Progenitor cell of endocrine pancreas (in vitro differentiated cells): ENCODE data around the gene FAM163B. TPM values are rescaled to one million over a fixed set of nuclear protein-coding genes. Genes with fewer than 3 reads are reported as not detected.

Source experiments
- DNase-seq: peaks from one replicate; pipeline ENCODE4 v3.0.0; 2021; ENCODE audit warnings: low spot score; ENCODE audit not compliant: unreplicated experiment
- H3K27ac Mint-ChIP-seq: 2 replicates; pipeline ENCODE4 v1.8.0; 2021; ENCODE audit warnings: mild to moderate bottlenecking, moderate library complexity, mixed read lengths
- H3K27me3 Mint-ChIP-seq: 2 replicates; pipeline ENCODE4 v1.8.0; 2021; ENCODE audit warnings: mixed read lengths
- H3K36me3 Mint-ChIP-seq: 2 replicates; pipeline ENCODE4 v1.8.0; 2022; ENCODE audit warnings: mixed read lengths; ENCODE audit not compliant: insufficient read depth
- H3K4me1 Mint-ChIP-seq: 2 replicates; pipeline ENCODE4 v1.8.0; 2021; ENCODE audit warnings: low read depth, mixed read lengths
- H3K4me3 Mint-ChIP-seq: 2 replicates; pipeline ENCODE4 v1.8.0; 2021; ENCODE audit warnings: low read depth, mild to moderate bottlenecking, moderate library complexity, mixed read lengths
- H3K9me3 Mint-ChIP-seq: 2 replicates; pipeline ENCODE4 v1.8.0; 2021; ENCODE audit warnings: low read depth, mixed read lengths
- total RNA-seq: library from RNA; stranded (reverse); gene quantifications from 2 replicates; pipeline ENCODE4 v1.2.1, GENCODE V29; 2021
- TF ChIP-seq, protein P1 (sequence below): fragments of 200-600 bp; sonication (generic); IDR thresholded peaks from one replicate; pipeline ENCODE4 v1.5.0; 2021; ENCODE audit warnings: antibody characterized with exemption, mild to moderate bottlenecking; ENCODE audit not compliant: unreplicated experiment

FAM163B gene
- total RNA-seq, 1 donor from 2014 or later = not detected

DNA sequence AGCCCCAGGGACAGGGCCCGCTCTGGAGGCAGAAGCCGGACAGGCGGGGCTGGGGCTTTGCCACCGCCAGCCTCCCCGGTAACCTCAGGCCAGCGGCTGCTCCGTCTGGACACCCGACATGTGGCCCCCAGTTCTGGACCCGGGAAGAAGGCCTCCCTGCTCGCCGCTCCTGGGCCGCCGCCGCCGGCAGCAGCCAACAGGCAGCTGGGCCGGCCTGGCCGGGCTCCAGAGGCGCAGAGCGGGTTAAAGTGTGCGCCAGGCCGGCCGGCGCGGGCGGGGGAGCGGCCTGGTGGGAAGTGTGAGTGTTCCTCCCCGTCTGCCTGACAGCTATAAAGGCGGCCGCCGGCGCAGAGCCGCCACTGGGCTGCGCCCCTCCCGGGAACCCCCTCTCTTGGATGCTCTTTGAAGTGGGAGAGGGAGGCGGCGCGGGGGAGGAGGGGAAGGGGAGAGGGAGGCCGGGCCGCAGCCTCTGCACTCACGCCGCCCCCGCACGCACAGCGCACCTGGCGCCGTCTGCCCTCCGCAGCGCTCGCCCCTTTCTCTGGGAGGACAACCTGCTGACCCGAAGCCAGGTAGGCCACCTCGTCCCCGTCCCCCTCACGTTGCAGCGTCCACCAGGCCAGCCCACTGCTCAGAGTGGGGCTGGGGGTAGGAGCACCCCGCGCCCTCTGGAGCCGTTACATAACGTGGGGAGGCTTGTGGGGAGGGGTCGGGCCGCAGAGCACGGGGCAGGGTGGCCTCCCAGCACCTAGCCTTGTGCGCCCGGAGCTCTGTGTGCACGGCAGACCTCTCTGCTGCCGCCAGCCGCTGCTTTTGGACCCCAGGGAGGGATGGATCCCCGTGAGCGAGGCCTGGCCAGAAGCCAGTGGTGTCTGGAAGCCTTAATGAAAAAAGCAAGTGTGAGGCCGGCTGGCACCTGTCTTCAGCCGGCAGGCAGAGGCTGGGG, 74.6 kb downstream of the FAM163B start, which contains the start of gene ADAMTSL2:
TSS of gene ADAMTSL2 (plus strand) at position 359 of the 946 bp plus-strand sequence. CDS start 2,009 bp downstream, outside the sequence.
- H3K27me3 Mint-ChIP-seq = peaks cover 33% of the 10 kb centered on the region
- no peaks in the 10 kb centered on the region for H3K9me3 Mint-ChIP-seq
- TF ChIP-seq, protein P1, sequence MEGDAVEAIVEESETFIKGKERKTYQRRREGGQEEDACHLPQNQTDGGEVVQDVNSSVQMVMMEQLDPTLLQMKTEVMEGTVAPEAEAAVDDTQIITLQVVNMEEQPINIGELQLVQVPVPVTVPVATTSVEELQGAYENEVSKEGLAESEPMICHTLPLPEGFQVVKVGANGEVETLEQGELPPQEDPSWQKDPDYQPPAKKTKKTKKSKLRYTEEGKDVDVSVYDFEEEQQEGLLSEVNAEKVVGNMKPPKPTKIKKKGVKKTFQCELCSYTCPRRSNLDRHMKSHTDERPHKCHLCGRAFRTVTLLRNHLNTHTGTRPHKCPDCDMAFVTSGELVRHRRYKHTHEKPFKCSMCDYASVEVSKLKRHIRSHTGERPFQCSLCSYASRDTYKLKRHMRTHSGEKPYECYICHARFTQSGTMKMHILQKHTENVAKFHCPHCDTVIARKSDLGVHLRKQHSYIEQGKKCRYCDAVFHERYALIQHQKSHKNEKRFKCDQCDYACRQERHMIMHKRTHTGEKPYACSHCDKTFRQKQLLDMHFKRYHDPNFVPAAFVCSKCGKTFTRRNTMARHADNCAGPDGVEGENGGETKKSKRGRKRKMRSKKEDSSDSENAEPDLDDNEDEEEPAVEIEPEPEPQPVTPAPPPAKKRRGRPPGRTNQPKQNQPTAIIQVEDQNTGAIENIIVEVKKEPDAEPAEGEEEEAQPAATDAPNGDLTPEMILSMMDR = no peak
- H3K4me3 Mint-ChIP-seq = no peak within 1 kb of the TSS
- H3K4me1 Mint-ChIP-seq = no peaks in the 10 kb centered on the region
- DNase-seq = no peak
- no peaks in the 10 kb centered on the region for H3K36me3 Mint-ChIP-seq
- no peak within 1 kb of the TSS for H3K27ac Mint-ChIP-seq

DNA sequence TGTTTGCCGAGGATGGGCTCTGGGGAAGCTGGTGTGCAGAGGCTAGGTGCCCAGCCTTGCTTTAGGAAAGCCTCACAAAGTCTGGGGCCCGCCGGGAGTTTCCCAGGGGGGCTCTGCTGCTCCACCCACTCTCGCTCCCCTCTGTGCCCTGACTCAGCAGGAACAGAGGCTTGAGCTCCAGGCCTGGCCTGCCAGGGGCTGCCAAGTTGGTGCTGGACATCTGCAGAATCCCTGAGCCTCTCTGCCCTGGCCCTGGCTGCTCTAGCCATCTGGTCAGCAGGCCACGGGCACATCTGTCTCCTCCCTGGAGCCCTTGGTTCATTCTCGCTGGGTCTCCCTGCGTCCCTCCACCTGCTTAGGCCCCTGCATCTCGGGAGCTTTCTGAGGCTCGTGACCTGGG, 75.3 kb downstream of the FAM163B start:
- no peak for DNase-seq
- Mint-ChIP-seq H3K27me3 (peaks cover 30% of the 10 kb centered on the region), H3K4me3 (no peak overlapping the region), H3K4me1 (no peaks in the 10 kb centered on the region), H3K9me3 (no peaks in the 10 kb centered on the region), H3K36me3 (no peaks in the 10 kb centered on the region), H3K27ac (no peak overlapping the region)
- TF ChIP-seq, protein P1 = no peak

DNA sequence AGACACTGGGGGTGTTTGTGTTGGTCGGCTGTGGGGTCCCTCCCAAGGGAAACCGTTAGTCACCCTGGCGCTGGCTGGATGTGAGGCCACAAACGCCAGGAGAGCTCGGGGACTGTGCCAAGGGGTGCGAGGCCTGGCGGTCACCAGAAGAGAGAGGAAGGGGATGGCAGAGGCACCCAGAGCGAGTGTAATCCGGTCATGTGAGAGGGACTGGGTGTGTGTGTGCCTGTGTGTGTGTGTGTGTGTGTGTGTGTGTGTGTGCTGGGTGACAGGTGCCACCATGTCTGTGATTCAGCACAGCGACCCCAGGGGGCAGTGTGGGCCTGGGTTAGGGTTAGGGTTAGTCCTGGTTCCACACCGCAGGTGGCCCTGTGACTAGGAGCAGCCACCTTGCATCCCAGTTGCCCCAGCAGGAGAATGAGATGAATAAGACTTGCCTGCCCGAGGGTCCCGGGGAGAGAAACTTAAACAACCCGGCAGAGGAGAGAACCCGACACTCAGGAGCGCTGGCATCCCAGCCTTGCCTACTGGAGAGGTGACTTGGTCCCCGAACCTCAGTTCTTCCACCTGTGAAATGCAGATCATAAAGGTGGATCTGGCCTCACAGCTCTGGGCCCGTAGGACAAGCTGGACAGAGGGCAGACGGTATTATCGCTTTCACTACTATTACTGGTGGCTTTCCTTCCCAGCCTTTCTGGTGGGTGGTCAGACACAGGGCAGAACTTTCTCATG, 76.1 kb downstream of the FAM163B start:
- Mint-ChIP-seq H3K9me3 (no peaks in the 10 kb centered on the region), H3K4me3 (no peak overlapping the region), H3K4me1 (no peaks in the 10 kb centered on the region), H3K27ac (no peak overlapping the region), H3K36me3 (no peaks in the 10 kb centered on the region), H3K27me3 (peaks cover 30% of the 10 kb centered on the region)
- TF ChIP-seq, protein P1 = peak; percentile 52
- peak; percentile 64 for DNase-seq

DNA sequence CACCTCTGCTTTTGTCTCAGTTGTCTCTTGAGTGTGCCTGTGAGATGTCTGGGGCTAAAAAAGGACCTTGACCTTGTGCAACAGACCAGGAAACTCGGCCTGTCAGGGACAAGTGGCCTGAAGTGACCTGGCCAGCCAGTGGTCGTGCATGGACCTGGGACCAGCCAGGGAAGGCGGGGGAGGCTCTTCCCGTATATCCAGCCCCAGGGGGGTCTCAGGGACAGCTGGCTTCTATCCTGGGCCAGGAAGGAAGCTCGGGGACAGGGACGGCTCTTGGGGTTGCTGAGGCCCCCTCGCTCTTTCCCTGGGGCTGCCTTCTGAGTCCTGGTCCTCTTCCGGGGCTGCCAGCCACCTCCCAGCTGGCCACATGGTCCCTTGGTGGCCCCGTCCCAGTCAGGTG, 77.9 kb downstream of the FAM163B start:
- Mint-ChIP-seq H3K4me3 (no peak overlapping the region), H3K9me3 (no peaks in the 10 kb centered on the region), H3K27ac (no peak overlapping the region), H3K27me3 (peaks cover 39% of the 10 kb centered on the region), H3K4me1 (peaks cover 7% of the 10 kb centered on the region), H3K36me3 (no peaks in the 10 kb centered on the region)
- DNase-seq = no peak
- TF ChIP-seq, protein P1 = no peak

DNA sequence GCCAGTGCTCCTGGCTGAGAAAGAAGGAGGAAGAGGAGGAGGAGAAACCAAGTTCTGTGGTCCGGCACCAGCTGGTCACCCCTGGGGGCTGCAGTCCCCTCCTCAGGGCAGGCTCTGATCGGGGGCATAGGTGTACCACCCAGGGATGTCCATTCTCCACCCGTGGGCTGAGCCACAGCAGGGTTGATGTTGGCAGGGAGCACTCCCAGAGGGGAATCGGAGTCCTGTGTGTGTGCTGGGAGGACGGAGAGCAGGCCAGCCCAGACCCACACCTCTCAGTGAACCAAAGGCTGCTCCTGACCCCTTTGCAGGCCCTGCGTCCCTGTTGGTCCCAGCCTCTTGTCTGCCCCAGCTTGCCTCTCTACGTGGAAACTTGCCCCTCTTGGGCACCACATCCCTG, 79.3 kb downstream of the FAM163B start:
- peaks cover 41% of the 10 kb centered on the region for H3K27me3 Mint-ChIP-seq
- peaks cover 7% of the 10 kb centered on the region for H3K4me1 Mint-ChIP-seq
- no peaks in the 10 kb centered on the region for H3K36me3 Mint-ChIP-seq
- TF ChIP-seq, protein P1 = no peak
- no peak overlapping the region for H3K27ac Mint-ChIP-seq
- no peaks in the 10 kb centered on the region for H3K9me3 Mint-ChIP-seq
- no peak overlapping the region for H3K4me3 Mint-ChIP-seq
- DNase-seq = no peak
